Hepatocyte (in vitro differentiated cells): ENCODE measurements around the gene HSD17B2.

Source experiments
- CTCF ChIP-seq: fragments of 200-600 bp; sonication (generic); IDR thresholded peaks from 2 replicates; pipeline ENCODE4 v1.5.1; 2016; ENCODE audit warnings: antibody characterized with exemption, mild to moderate bottlenecking; ENCODE audit not compliant: poor library complexity
- EZH2 ChIP-seq: fragments of 200-600 bp; sonication (generic); IDR thresholded peaks from 2 replicates; pipeline ENCODE4 v1.6.1; 2016; ENCODE audit warnings: antibody characterized with exemption, mild to moderate bottlenecking, borderline replicate concordance
- EZH2phosphoT487 ChIP-seq: fragments of 200-600 bp; sonication (generic); IDR thresholded peaks from one replicate; pipeline ENCODE4 v1.6.1; 2018; ENCODE audit warnings: antibody characterized with exemption, mild to moderate bottlenecking, low read depth, moderate library complexity; ENCODE audit not compliant: unreplicated experiment, severe bottlenecking

GRCh38 chr16:82094942-82095540 lies 60.0 kb downstream of the HSD17B2 start:
- TF ChIP-seq EZH2 = no peak
- TF ChIP-seq CTCF = no peak
- no peak for TF ChIP-seq EZH2phosphoT487
